ENCODE data around the gene ACTG2. TPM values are rescaled to one million over a fixed set of nuclear protein-coding genes. Genes with fewer than 3 reads are reported as not detected.

Gene ACTG2
- total RNA-seq, 1 donor from 2014 or later = not detected

GRCh38 chr2:73894475-73894850, 1.7 kb downstream of the ACTG2 start:
- Mint-ChIP-seq H3K4me3 (no peak overlapping the region), H3K4me1 (peaks cover 17% of the 10 kb centered on the region), H3K27ac (ENCODE audit: unreplicated experiment) (no peak overlapping the region), H3K27me3 (ENCODE audit: low read depth) (no peaks in the 10 kb centered on the region), H3K36me3 (ENCODE audit: low read depth) (no peaks in the 10 kb centered on the region), H3K9me3 (no peaks in the 10 kb centered on the region)
- DNase-seq (ENCODE audit: low read depth, low spot score) = no peak
- TF ChIP-seq CTCF (conservative IDR thresholded peaks at IDR 0.05) = no peak

- no peak for DNase-seq (ENCODE audit: low read depth, low spot score)
- Mint-ChIP-seq H3K4me3 (no peak overlapping the region), H3K27me3 (ENCODE audit: low read depth) (no peaks in the 10 kb centered on the region), H3K36me3 (ENCODE audit: low read depth) (no peaks in the 10 kb centered on the region), H3K4me1 (peaks cover 17% of the 10 kb centered on the region), H3K9me3 (no peaks in the 10 kb centered on the region), H3K27ac (ENCODE audit: unreplicated experiment) (no peak overlapping the region)
- no peak for TF ChIP-seq CTCF (conservative IDR thresholded peaks at IDR 0.05)
These were observed 2.1 kb downstream of the ACTG2 start for GRCh38 chr2:73894877-73895276.

GRCh38 chr2:73895473-73895872, 2.7 kb downstream of the ACTG2 start:
- Mint-ChIP-seq H3K27ac (ENCODE audit: unreplicated experiment) (no peak overlapping the region), H3K36me3 (ENCODE audit: low read depth) (no peaks in the 10 kb centered on the region), H3K27me3 (ENCODE audit: low read depth) (no peaks in the 10 kb centered on the region), H3K9me3 (no peaks in the 10 kb centered on the region), H3K4me1 (peaks cover 17% of the 10 kb centered on the region), H3K4me3 (no peak overlapping the region)
- TF ChIP-seq CTCF (conservative IDR thresholded peaks at IDR 0.05) = no peak
- no peak for DNase-seq (ENCODE audit: low read depth, low spot score)

- Mint-ChIP-seq H3K4me1 (peaks cover 17% of the 10 kb centered on the region), H3K4me3 (no peak overlapping the region), H3K9me3 (no peaks in the 10 kb centered on the region), H3K27ac (ENCODE audit: unreplicated experiment) (peak overlapping the region; percentile 35), H3K27me3 (ENCODE audit: low read depth) (peaks cover 1% of the 10 kb centered on the region), H3K36me3 (ENCODE audit: low read depth) (no peaks in the 10 kb centered on the region)
- TF ChIP-seq CTCF (conservative IDR thresholded peaks at IDR 0.05) = no peak
- no peak for DNase-seq (ENCODE audit: low read depth, low spot score)
These were observed 3.8 kb downstream of the ACTG2 start for GRCh38 chr2:73896362-73897239.

GRCh38 chr2:73897240-73897583, 4.4 kb downstream of the ACTG2 start:
- DNase-seq (ENCODE audit: low read depth, low spot score) = no peak
- Mint-ChIP-seq H3K27me3 (ENCODE audit: low read depth) (peaks cover 4% of the 10 kb centered on the region), H3K4me3 (no peak overlapping the region), H3K4me1 (peaks cover 17% of the 10 kb centered on the region), H3K36me3 (ENCODE audit: low read depth) (no peaks in the 10 kb centered on the region), H3K27ac (ENCODE audit: unreplicated experiment) (peak overlapping the region; percentile 35), H3K9me3 (no peaks in the 10 kb centered on the region)
- TF ChIP-seq CTCF (conservative IDR thresholded peaks at IDR 0.05) = no peak

All from neural crest cell (in vitro differentiated cells).